Astrocyte (in vitro differentiated cells and primary cell): ENCODE results near the gene NPPA. TPM values are rescaled to one million over a fixed set of nuclear protein-coding genes. Genes with fewer than 3 reads are reported as not detected.
A peak's percentile ranks its signal among the peaks of the same experiment; 100 is the strongest.

ENCODE experiments used
- DNase-seq: peaks from one replicate; pipeline ENCODE4 v3.0.0-alpha.2; 2010; ENCODE audit warnings: low read depth
- FAIRE-seq: peaks from 2 replicates; lab custom pipeline; 2011; peaks lifted over from hg19 to GRCh38; lab: Jason Lieb, UNC
- H2AFZ ChIP-seq: 2 replicates; pipeline ENCODE4 v1.6.0; 2012; ENCODE audit warnings: low read depth, low read length, inconsistent platforms
- H3K27ac ChIP-seq: 2 replicates; pipeline ENCODE4 v1.5.1; 2011; ENCODE audit warnings: low read depth, low read length, inconsistent platforms
- H3K27me3 ChIP-seq: 2 replicates; pipeline ENCODE4 v1.6.0; 2011; ENCODE audit warnings: low read length, inconsistent platforms; ENCODE audit not compliant: insufficient read depth
- H3K36me3 ChIP-seq: 2 replicates; pipeline ENCODE4 v1.5.1; 2011; ENCODE audit warnings: low read length, inconsistent platforms; ENCODE audit not compliant: insufficient read depth
- H3K4me1 ChIP-seq: 2 replicates; pipeline ENCODE4 v1.5.1; 2011; ENCODE audit warnings: low read length, inconsistent platforms; ENCODE audit not compliant: insufficient read depth
- H3K4me2 ChIP-seq: 2 replicates; pipeline ENCODE4 v1.6.0; 2012; ENCODE audit warnings: low read length, inconsistent platforms
- H3K4me3 ChIP-seq: 2 replicates; pipeline ENCODE4 v1.5.1; 2011; ENCODE audit warnings: low read depth, mild to moderate bottlenecking, low read length, inconsistent platforms; ENCODE audit not compliant: insufficient read depth
- H3K79me2 ChIP-seq: 2 replicates; pipeline ENCODE4 v1.6.0; 2012; ENCODE audit warnings: mild to moderate bottlenecking, low read length, inconsistent platforms; ENCODE audit not compliant: insufficient read depth
- H3K9ac ChIP-seq: 2 replicates; pipeline ENCODE4 v1.6.0; 2012; ENCODE audit warnings: mild to moderate bottlenecking, low read length, inconsistent platforms
- H3K9me3 ChIP-seq: 2 replicates; pipeline ENCODE4 v1.5.1; 2012; ENCODE audit warnings: low read depth, mild to moderate bottlenecking, low read length, inconsistent platforms; ENCODE audit not compliant: insufficient read depth
- H4K20me1 ChIP-seq: 2 replicates; pipeline ENCODE4 v1.6.0; 2012; ENCODE audit warnings: low read length, inconsistent platforms; ENCODE audit not compliant: insufficient read depth
- H3K27ac Mint-ChIP-seq: one replicate; pipeline ENCODE4 v1.8.0; 2021; ENCODE audit warnings: mild to moderate bottlenecking, mixed read lengths; ENCODE audit not compliant: unreplicated experiment
- H3K27me3 Mint-ChIP-seq: one replicate; pipeline ENCODE4 v1.8.0; 2021; ENCODE audit warnings: low read depth, mixed read lengths; ENCODE audit not compliant: unreplicated experiment
- H3K36me3 Mint-ChIP-seq: one replicate; pipeline ENCODE4 v1.8.0; 2021; ENCODE audit warnings: low read depth, mixed read lengths; ENCODE audit not compliant: unreplicated experiment
- H3K4me1 Mint-ChIP-seq: one replicate; pipeline ENCODE4 v1.8.0; 2021; ENCODE audit warnings: low read depth, mixed read lengths; ENCODE audit not compliant: unreplicated experiment
- H3K4me3 Mint-ChIP-seq: one replicate; pipeline ENCODE4 v1.8.0; 2021; ENCODE audit warnings: mild to moderate bottlenecking, moderate library complexity, mixed read lengths; ENCODE audit not compliant: unreplicated experiment
- H3K9me3 Mint-ChIP-seq: one replicate; pipeline ENCODE4 v1.8.0; 2021; ENCODE audit warnings: mild to moderate bottlenecking, mixed read lengths; ENCODE audit not compliant: unreplicated experiment
- CTCF ChIP-seq: IDR thresholded peaks from 2 replicates; pipeline ENCODE4 v1.5.1; 2011; ENCODE audit warnings: low read depth, mild to moderate bottlenecking, inconsistent platforms, low read length, moderate library complexity; ENCODE audit not compliant: insufficient read depth
- EZH2 ChIP-seq: IDR thresholded peaks from 2 replicates; pipeline ENCODE4 v1.6.1; 2012; ENCODE audit warnings: mild to moderate bottlenecking, low read length, inconsistent platforms; ENCODE audit not compliant: insufficient read depth
- total RNA-seq: library from RNA; stranded (reverse); gene quantifications from 2 replicates; pipeline ENCODE4 v1.2.1, GENCODE V29; 2021

NPPA gene
- total RNA-seq, 1 donor from 2014 or later = not detected

- H3K9me3 ChIP-seq = no peaks in the 10 kb centered on the region
- no peak overlapping the region for H3K4me3 Mint-ChIP-seq
- H3K36me3 Mint-ChIP-seq = peaks cover 25% of the 10 kb centered on the region
- H3K4me2 ChIP-seq = no peak overlapping the region
- no peak for DNase-seq
- no peak overlapping the region for H3K27ac Mint-ChIP-seq
- no peak overlapping the region for H3K4me3 ChIP-seq
- peaks cover 72% of the 10 kb centered on the region for H4K20me1 ChIP-seq
- peaks cover 10% of the 10 kb centered on the region for H3K4me1 Mint-ChIP-seq
- no peak for TF ChIP-seq EZH2
- TF ChIP-seq CTCF = no peak
- FAIRE-seq = no peak
- no peaks in the 10 kb centered on the region for H3K79me2 ChIP-seq
- no peak overlapping the region for H3K9ac ChIP-seq
- H3K27me3 Mint-ChIP-seq = no peaks in the 10 kb centered on the region
- H3K36me3 ChIP-seq = peaks cover 38% of the 10 kb centered on the region
- H3K27me3 ChIP-seq = no peaks in the 10 kb centered on the region
- H3K9me3 Mint-ChIP-seq = no peaks in the 10 kb centered on the region
- H3K27ac ChIP-seq = no peak overlapping the region
- H3K4me1 ChIP-seq = no peaks in the 10 kb centered on the region
- H2AFZ ChIP-seq = no peak overlapping the region
Measured at GRCh38 chr1:11839727-11840705, 7.6 kb downstream of the NPPA start.

GRCh38 chr1:11838349-11839272, 9.0 kb downstream of the NPPA start:
- H3K9me3 ChIP-seq = no peaks in the 10 kb centered on the region
- no peaks in the 10 kb centered on the region for H3K4me1 ChIP-seq
- H4K20me1 ChIP-seq = peaks cover 68% of the 10 kb centered on the region
- H3K36me3 ChIP-seq = peaks cover 38% of the 10 kb centered on the region
- no peaks in the 10 kb centered on the region for H3K9me3 Mint-ChIP-seq
- H3K79me2 ChIP-seq = no peaks in the 10 kb centered on the region
- H3K9ac ChIP-seq = no peak overlapping the region
- no peaks in the 10 kb centered on the region for H3K27me3 Mint-ChIP-seq
- H3K4me1 Mint-ChIP-seq = peaks cover 10% of the 10 kb centered on the region
- peak overlapping the region; percentile 34 for H3K27ac Mint-ChIP-seq
- H3K4me3 Mint-ChIP-seq = no peak overlapping the region
- no peaks in the 10 kb centered on the region for H3K27me3 ChIP-seq
- TF ChIP-seq EZH2 (no peak), CTCF (peak; percentile 93)
- no peak overlapping the region for H3K27ac ChIP-seq
- peaks cover 20% of the 10 kb centered on the region for H3K36me3 Mint-ChIP-seq
- FAIRE-seq (no peak), DNase-seq (no peak)
- no peak overlapping the region for H3K4me2 ChIP-seq
- no peak overlapping the region for H3K4me3 ChIP-seq
- no peak overlapping the region for H2AFZ ChIP-seq
